HL-60 (cell line): ENCODE measurements around the gene MYL6B.
"Not testable (repeated sequence)": the region's sequence is repeated elsewhere in the genome, so short reads cannot be mapped to it uniquely, and the experiment has no call there.

Source experiments
- DNase-seq, 2 experiments: peaks; one replicate each; pipeline ENCODE4 v3.0.0-alpha.2; 2010 to 2020; ENCODE audit warnings: low read depth in 1 of 2, low spot score in 1 of 2
- H3K27ac ChIP-seq: fragments of 250-450 bp; sonication (Bioruptor Pico); replicated peaks from 2 replicates; pipeline ENCODE4 v1.5.1; 2020; ENCODE audit warnings: mild to moderate bottlenecking, moderate library complexity
- H3K27me3 ChIP-seq: fragments of 250-450 bp; sonication (Bioruptor Pico); 2 replicates; pipeline ENCODE4 v1.5.1; 2021; ENCODE audit warnings: mild to moderate bottlenecking, moderate library complexity; ENCODE audit not compliant: insufficient read depth, poor library complexity, severe bottlenecking
- H3K4me3 ChIP-seq: replicated peaks from 2 replicates; pipeline ENCODE4 v1.5.1; 2011; ENCODE audit warnings: mild to moderate bottlenecking, control low read depth, low read length; ENCODE audit not compliant: insufficient read depth
- GABPA ChIP-seq: IDR thresholded peaks from 2 replicates; pipeline ENCODE4 v1.6.1; 2012; ENCODE audit warnings: low read depth
- POLR2AphosphoS5 ChIP-seq: IDR thresholded peaks from 2 replicates; pipeline ENCODE4 v1.6.1; 2012; ENCODE audit warnings: low read depth
- SPI1 ChIP-seq: IDR thresholded peaks from 2 replicates; pipeline ENCODE4 v1.6.1; 2012; ENCODE audit warnings: low read depth, mild to moderate bottlenecking, borderline replicate concordance
- TF ChIP-seq, protein P1 (sequence below): IDR thresholded peaks from one replicate; pipeline ENCODE4 v1.5.1; 2011; ENCODE audit warnings: low read length, control low read depth, inconsistent platforms; ENCODE audit not compliant: insufficient read depth
- TF ChIP-seq, protein P2 (sequence below): IDR thresholded peaks from 2 replicates; pipeline ENCODE4 v1.6.1; 2012; ENCODE audit warnings: low read depth; ENCODE audit not compliant: insufficient replicate concordance

Gene MYL6B

DNA sequence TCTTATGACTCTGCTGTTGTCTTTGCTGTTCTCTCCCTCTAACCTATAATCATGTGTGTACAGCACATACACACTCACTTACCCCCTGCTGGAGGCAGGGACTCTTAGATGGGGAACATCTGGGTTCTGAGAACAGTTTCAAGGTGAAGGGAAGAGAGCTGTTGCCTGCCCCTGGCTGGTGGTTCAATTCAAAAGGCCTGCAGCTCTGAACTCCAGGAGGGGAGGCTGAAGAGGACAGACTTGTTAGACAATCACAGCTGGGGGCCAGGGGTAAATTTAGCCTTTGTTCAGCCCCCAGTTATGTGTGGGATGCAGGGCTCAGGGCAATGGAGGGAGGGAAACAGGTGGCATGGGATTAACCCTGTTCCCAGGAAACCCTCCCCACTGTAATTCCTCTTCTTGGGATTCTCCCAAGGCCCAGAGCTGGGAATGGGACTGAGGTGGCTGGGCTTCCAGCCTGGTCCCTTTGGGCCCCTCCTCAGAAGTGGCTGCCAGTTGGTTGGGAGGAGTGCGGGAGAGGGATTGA lies 1.9 kb downstream of the MYL6B start:
- H3K27ac ChIP-seq: no peak overlapping the region
- H3K27me3 ChIP-seq: no peaks in the 10 kb centered on the region
- no peak for DNase-seq
- no peak overlapping the region for H3K4me3 ChIP-seq
- TF ChIP-seq, protein P1, sequence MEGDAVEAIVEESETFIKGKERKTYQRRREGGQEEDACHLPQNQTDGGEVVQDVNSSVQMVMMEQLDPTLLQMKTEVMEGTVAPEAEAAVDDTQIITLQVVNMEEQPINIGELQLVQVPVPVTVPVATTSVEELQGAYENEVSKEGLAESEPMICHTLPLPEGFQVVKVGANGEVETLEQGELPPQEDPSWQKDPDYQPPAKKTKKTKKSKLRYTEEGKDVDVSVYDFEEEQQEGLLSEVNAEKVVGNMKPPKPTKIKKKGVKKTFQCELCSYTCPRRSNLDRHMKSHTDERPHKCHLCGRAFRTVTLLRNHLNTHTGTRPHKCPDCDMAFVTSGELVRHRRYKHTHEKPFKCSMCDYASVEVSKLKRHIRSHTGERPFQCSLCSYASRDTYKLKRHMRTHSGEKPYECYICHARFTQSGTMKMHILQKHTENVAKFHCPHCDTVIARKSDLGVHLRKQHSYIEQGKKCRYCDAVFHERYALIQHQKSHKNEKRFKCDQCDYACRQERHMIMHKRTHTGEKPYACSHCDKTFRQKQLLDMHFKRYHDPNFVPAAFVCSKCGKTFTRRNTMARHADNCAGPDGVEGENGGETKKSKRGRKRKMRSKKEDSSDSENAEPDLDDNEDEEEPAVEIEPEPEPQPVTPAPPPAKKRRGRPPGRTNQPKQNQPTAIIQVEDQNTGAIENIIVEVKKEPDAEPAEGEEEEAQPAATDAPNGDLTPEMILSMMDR: no peak
- TF ChIP-seq POLR2AphosphoS5 (no peak), GABPA (no peak), SPI1 (no peak)
- TF ChIP-seq, protein P2, sequence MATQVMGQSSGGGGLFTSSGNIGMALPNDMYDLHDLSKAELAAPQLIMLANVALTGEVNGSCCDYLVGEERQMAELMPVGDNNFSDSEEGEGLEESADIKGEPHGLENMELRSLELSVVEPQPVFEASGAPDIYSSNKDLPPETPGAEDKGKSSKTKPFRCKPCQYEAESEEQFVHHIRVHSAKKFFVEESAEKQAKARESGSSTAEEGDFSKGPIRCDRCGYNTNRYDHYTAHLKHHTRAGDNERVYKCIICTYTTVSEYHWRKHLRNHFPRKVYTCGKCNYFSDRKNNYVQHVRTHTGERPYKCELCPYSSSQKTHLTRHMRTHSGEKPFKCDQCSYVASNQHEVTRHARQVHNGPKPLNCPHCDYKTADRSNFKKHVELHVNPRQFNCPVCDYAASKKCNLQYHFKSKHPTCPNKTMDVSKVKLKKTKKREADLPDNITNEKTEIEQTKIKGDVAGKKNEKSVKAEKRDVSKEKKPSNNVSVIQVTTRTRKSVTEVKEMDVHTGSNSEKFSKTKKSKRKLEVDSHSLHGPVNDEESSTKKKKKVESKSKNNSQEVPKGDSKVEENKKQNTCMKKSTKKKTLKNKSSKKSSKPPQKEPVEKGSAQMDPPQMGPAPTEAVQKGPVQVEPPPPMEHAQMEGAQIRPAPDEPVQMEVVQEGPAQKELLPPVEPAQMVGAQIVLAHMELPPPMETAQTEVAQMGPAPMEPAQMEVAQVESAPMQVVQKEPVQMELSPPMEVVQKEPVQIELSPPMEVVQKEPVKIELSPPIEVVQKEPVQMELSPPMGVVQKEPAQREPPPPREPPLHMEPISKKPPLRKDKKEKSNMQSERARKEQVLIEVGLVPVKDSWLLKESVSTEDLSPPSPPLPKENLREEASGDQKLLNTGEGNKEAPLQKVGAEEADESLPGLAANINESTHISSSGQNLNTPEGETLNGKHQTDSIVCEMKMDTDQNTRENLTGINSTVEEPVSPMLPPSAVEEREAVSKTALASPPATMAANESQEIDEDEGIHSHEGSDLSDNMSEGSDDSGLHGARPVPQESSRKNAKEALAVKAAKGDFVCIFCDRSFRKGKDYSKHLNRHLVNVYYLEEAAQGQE: no peak

DNA sequence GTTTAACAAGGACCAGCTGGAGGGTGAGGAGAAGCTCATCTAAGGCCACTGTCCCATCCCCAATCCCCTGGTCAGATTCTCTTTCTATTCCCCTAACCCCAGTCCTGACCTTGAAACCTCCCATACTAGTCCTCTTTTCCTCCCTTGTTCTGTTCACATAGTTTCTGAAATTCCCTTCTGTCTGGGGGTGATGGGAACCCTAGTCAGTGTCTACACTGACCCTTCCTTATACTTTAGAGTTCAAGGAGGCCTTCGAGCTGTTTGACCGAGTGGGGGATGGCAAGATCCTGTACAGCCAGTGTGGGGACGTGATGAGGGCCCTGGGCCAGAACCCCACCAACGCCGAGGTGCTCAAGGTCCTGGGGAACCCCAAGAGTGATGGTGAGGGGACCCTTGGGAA lies 2.4 kb downstream of the MYL6B start:
- Histone ChIP-seq H3K4me3 (no peak overlapping the region), H3K27ac (no peak overlapping the region), H3K27me3 (no peaks in the 10 kb centered on the region)
- TF ChIP-seq, protein P1: no peak
- TF ChIP-seq POLR2AphosphoS5: no peak
- TF ChIP-seq SPI1: no peak
- no peak for TF ChIP-seq GABPA
- TF ChIP-seq, protein P2: no peak
- DNase-seq: no peak

DNA sequence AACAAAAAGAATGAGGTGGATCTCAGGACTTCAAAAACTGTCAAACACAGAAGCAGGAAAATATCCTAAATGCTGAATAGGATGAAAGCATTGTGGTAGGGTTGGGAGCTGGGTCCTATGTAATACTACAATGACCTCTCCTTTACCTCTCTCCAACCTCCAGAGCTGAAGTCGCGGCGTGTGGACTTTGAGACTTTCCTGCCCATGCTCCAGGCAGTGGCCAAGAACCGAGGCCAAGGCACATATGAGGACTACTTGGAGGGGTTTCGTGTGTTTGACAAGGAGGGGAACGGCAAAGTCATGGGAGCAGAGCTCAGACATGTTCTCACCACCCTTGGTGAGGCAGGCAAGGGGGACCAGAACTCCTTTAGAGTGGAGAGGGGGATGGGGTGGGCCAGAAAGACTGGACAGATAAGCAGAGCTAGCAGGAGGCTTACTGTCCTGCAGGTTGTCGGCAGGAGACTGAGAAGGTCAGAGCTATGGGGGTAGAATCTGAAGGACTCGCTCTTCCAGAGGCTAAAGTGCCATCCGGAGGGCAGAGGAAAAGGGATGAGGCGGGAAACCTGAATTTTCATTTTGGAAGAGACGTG lies 3.0 kb downstream of the MYL6B start:
- Histone ChIP-seq H3K4me3 (no peak overlapping the region), H3K27me3 (no peaks in the 10 kb centered on the region), H3K27ac (no peak overlapping the region)
- TF ChIP-seq SPI1: no peak
- no peak for DNase-seq

DNA sequence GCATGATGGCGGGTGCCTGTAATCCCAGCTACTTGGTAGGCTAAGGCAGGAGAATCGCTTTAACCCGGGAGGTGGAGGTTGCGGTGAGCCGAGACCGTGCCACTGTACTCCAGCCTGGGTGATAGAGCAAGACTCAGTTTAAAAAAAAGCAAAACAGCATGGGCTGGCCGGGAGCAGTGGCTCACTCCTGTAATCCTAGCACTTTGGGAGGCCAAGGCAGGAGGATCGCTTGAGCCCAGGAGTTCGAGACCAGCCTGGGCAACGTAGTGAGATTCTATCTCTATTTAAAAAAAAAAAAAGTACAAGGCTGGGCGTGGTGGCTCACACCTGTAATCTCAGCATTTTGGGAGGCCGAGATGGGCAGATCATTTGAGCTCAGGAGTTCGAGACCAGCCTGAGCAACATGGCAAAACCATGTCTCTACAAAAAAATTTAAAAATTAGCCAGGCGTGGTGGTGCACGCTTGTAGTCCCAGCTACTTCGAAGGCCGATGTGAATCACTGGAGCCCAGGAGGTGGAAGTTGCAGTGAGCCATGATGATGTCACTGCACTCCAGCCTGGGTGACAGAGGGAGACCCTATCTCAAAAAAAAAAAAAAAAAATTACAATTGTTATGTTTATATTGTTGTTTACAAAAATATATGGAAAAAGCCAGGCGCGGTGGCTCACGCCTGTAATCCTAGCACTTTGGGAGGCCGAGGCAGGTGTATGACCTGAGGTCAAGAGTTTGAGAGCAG lies 4.2 kb downstream of the MYL6B start:
- not testable (repeated sequence) for DNase-seq, H3K4me3 ChIP-seq, H3K27me3 ChIP-seq
- peak overlapping the region; percentile 96 for H3K27ac ChIP-seq
